ENCODE results near the gene FMN2. TPM values are rescaled to one million over a fixed set of nuclear protein-coding genes. Genes with fewer than 3 reads are reported as not detected.

Gene FMN2
- total RNA-seq, 1 donor from 2014 or later = 1.7 TPM

- Mint-ChIP-seq H3K36me3 (peaks cover 2% of the 10 kb centered on the region), H3K9me3 (peaks cover 2% of the 10 kb centered on the region), H3K4me3 (no peak overlapping the region), H3K27me3 (ENCODE audit: insufficient read depth, low read depth) (no peaks in the 10 kb centered on the region), H3K27ac (no peak overlapping the region), H3K4me1 (no peaks in the 10 kb centered on the region)
- TF ChIP-seq EZH2 (IDR thresholded peaks at IDR 0.05) = no peak
- TF ChIP-seq, protein P1, sequence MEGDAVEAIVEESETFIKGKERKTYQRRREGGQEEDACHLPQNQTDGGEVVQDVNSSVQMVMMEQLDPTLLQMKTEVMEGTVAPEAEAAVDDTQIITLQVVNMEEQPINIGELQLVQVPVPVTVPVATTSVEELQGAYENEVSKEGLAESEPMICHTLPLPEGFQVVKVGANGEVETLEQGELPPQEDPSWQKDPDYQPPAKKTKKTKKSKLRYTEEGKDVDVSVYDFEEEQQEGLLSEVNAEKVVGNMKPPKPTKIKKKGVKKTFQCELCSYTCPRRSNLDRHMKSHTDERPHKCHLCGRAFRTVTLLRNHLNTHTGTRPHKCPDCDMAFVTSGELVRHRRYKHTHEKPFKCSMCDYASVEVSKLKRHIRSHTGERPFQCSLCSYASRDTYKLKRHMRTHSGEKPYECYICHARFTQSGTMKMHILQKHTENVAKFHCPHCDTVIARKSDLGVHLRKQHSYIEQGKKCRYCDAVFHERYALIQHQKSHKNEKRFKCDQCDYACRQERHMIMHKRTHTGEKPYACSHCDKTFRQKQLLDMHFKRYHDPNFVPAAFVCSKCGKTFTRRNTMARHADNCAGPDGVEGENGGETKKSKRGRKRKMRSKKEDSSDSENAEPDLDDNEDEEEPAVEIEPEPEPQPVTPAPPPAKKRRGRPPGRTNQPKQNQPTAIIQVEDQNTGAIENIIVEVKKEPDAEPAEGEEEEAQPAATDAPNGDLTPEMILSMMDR (IDR thresholded peaks at IDR 0.05) = no peak
- no peak for TF ChIP-seq EZH2phosphoT487 (IDR thresholded peaks at IDR 0.05)
- Histone ChIP-seq H3K36me3 (no peaks in the 10 kb centered on the region), H3K27ac (no peak overlapping the region), H3K79me2 (ENCODE audit: low read depth) (no peaks in the 10 kb centered on the region), H3K4me1 (no peaks in the 10 kb centered on the region), H3F3A (ENCODE audit: low read depth) (no peaks in the 10 kb centered on the region), H3K27me3 (no peaks in the 10 kb centered on the region), H3K9me3 (ENCODE audit: low read depth) (no peaks in the 10 kb centered on the region), H2AFZ (replicated peaks) (no peak overlapping the region), H3K4me3 (no peak overlapping the region), H3K9ac (no peak overlapping the region), H3K4me2 (no peak overlapping the region), H4K20me1 (ENCODE audit: low read depth) (no peaks in the 10 kb centered on the region)
- DNase-seq (ENCODE audit: low spot score) = no peak
Measured at GRCh38 chr1:240155605-240156004, 63.9 kb downstream of the FMN2 start.

DNA sequence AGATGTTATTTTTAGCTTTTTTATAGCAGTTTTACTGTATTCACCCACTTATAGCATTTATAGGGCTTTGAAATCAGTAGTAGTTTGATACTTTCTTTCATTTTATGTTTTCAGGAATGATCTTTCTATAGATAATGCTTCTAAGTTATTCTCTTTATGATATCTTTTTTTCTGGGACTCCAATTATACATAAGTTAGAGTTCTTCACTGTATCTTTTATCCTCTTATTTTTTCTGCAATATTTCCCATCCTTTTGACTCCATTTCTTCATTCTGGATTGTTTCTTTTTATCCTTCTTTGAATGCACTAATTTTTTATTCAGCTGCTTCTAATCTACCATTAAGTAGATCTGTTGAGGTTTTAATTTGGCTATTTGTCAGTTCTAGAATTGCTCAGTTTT is 73.1 kb downstream of the FMN2 start:
- Mint-ChIP-seq H3K9me3 (peaks cover 17% of the 10 kb centered on the region), H3K27me3 (ENCODE audit: insufficient read depth, low read depth) (no peaks in the 10 kb centered on the region), H3K36me3 (peaks cover 5% of the 10 kb centered on the region), H3K4me3 (no peak overlapping the region), H3K27ac (no peak overlapping the region), H3K4me1 (no peaks in the 10 kb centered on the region)
- no peaks in the 10 kb centered on the region for H3K36me3 ChIP-seq
- no peaks in the 10 kb centered on the region for H3K9me3 ChIP-seq (ENCODE audit: low read depth)
- H3K4me1 ChIP-seq = no peaks in the 10 kb centered on the region
- no peaks in the 10 kb centered on the region for H3F3A ChIP-seq (ENCODE audit: low read depth)
- no peak overlapping the region for H3K4me3 ChIP-seq
- no peaks in the 10 kb centered on the region for H4K20me1 ChIP-seq (ENCODE audit: low read depth)
- H2AFZ ChIP-seq (replicated peaks) = no peak overlapping the region
- no peaks in the 10 kb centered on the region for H3K79me2 ChIP-seq (ENCODE audit: low read depth)
- no peak for DNase-seq (ENCODE audit: low spot score)
- no peak overlapping the region for H3K4me2 ChIP-seq
- H3K9ac ChIP-seq = no peak overlapping the region
- no peaks in the 10 kb centered on the region for H3K27me3 ChIP-seq
- no peak overlapping the region for H3K27ac ChIP-seq
- TF ChIP-seq EZH2 (IDR thresholded peaks at IDR 0.05) (no peak), EZH2phosphoT487 (IDR thresholded peaks at IDR 0.05) (no peak)
- TF ChIP-seq, protein P1 (IDR thresholded peaks at IDR 0.05) = no peak

GRCh38 chr1:240169188-240169587 is 77.5 kb downstream of the FMN2 start:
- no peaks in the 10 kb centered on the region for H3K36me3 ChIP-seq
- no peak overlapping the region for H3K4me2 ChIP-seq
- H3K9me3 Mint-ChIP-seq = peaks cover 10% of the 10 kb centered on the region
- H3K4me3 ChIP-seq = no peak overlapping the region
- no peaks in the 10 kb centered on the region for H3K27me3 ChIP-seq
- no peaks in the 10 kb centered on the region for H3F3A ChIP-seq (ENCODE audit: low read depth)
- no peaks in the 10 kb centered on the region for H4K20me1 ChIP-seq (ENCODE audit: low read depth)
- no peak overlapping the region for H3K27ac ChIP-seq
- no peak overlapping the region for H3K9ac ChIP-seq
- DNase-seq (ENCODE audit: low spot score) = peak; percentile 13
- TF ChIP-seq, protein P1 (IDR thresholded peaks at IDR 0.05) = peak; percentile 43
- TF ChIP-seq EZH2 (IDR thresholded peaks at IDR 0.05) = no peak
- no peak overlapping the region for H3K4me3 Mint-ChIP-seq
- H3K27me3 Mint-ChIP-seq (ENCODE audit: insufficient read depth, low read depth) = peaks cover 3% of the 10 kb centered on the region
- H3K9me3 ChIP-seq (ENCODE audit: low read depth) = no peaks in the 10 kb centered on the region
- H3K4me1 ChIP-seq = no peaks in the 10 kb centered on the region
- no peak overlapping the region for H3K27ac Mint-ChIP-seq
- H3K36me3 Mint-ChIP-seq = peaks cover 6% of the 10 kb centered on the region
- no peak overlapping the region for H2AFZ ChIP-seq (replicated peaks)
- no peaks in the 10 kb centered on the region for H3K4me1 Mint-ChIP-seq
- H3K79me2 ChIP-seq (ENCODE audit: low read depth) = no peaks in the 10 kb centered on the region
